ENCODE data around the gene PTPRD.

- TF ChIP-seq MLX (CRISPR knock-in tag; IDR thresholded peaks at IDR 0.05) (no peak), ATF6 (CRISPR knock-in tag; IDR thresholded peaks at IDR 0.05) (no peak), GABPB1 (CRISPR knock-in tag; IDR thresholded peaks at IDR 0.05) (no peak), ELF4 (CRISPR knock-in tag; IDR thresholded peaks at IDR 0.05; ENCODE audit: low read depth) (no peak), CTCF (IDR thresholded peaks at IDR 0.05) (no peak), HMGXB4 (CRISPR knock-in tag; IDR thresholded peaks at IDR 0.05) (no peak)
Observed at GRCh38 chr9:8429768-8430167, 2183.0 kb downstream of the PTPRD start.
